GM12878 (cell line): ENCODE data around the gene CCDC187. TPM values are rescaled to one million over a fixed set of nuclear protein-coding genes. Genes with fewer than 3 reads are reported as not detected.

Experiments used
- ATAC-seq: fragments of 200-7000 bp; cut with Tn5 transposase; 3 replicates; pipeline ENCODE4 v1.9.1; 2020; ENCODE audit warnings: mild to moderate bottlenecking, moderate library complexity
- BruUV-seq: library from RNA; stranded (reverse); fragments of 400-500 nt; replicated peaks from 2 replicates; lab custom pipeline; 2021; lab: Mats Ljungman, UMichigan
- CTCF ChIA-PET: fragments of 300-600 bp; sonication (Branson Sonifier 250); formaldehyde crosslinking; extraction: SDS; loops from one replicate; lab custom pipeline; 2021; ENCODE audit warnings: inconsistent platforms; lab: Yijun Ruan, JAX
- POLR2A ChIA-PET: fragments of 350-600 bp; formaldehyde crosslinking; extraction: SDS; loops from one replicate; lab custom pipeline; 2021; ENCODE audit warnings: inconsistent platforms; lab: Charles Lee
- RAD21 ChIA-PET: fragments of 300-600 bp; sonication (Branson Sonifier 250); formaldehyde crosslinking; loops from one replicate; lab custom pipeline; 2023; ENCODE audit warnings: antibody characterized with exemption; ENCODE audit not compliant: unreplicated experiment; lab: Charles Lee
- SMC1A ChIA-PET: fragments of 300-600 bp; sonication (Branson Sonifier 250); formaldehyde crosslinking; loops from one replicate; lab custom pipeline; 2023; ENCODE audit not compliant: unreplicated experiment, uncharacterized antibody; lab: Charles Lee
- DNase-seq: peaks from one replicate; pipeline ENCODE4 v3.0.0-alpha.2; 2011; ENCODE audit warnings: low read depth, low spot score
- FAIRE-seq: peaks from 3 replicates; lab custom pipeline; 2011; peaks lifted over from hg19 to GRCh38; lab: Jason Lieb, UNC
- H2AFZ ChIP-seq: 2 replicates; pipeline ENCODE4 v1.6.0; 2011; ENCODE audit warnings: low read depth, low read length, control low read depth; ENCODE audit not compliant: control insufficient read depth
- H3K27ac ChIP-seq: 2 replicates; pipeline ENCODE4 v1.5.1; 2011; ENCODE audit warnings: control low read depth; ENCODE audit not compliant: control insufficient read depth, insufficient read depth
- H3K27me3 ChIP-seq, 2 experiments: replicated peaks in 1 of 2; 2 replicates each; pipeline versions ENCODE4 v1.6.0 to v1.6.1; 2011; ENCODE audit warnings: low read length in 1 of 2; ENCODE audit not compliant: control insufficient read depth in 2 of 2, insufficient read depth in 2 of 2
- H3K36me3 ChIP-seq, 2 experiments: 2 replicates each; pipeline ENCODE4 v1.5.1; 2011; ENCODE audit warnings: low read length in 1 of 2; ENCODE audit not compliant: control insufficient read depth in 2 of 2, insufficient read depth in 2 of 2
- H3K4me1 ChIP-seq: 2 replicates; pipeline ENCODE4 v1.6.1; 2011; ENCODE audit warnings: mild to moderate bottlenecking, low read length, moderate library complexity, mixed read lengths; ENCODE audit not compliant: control insufficient read depth, insufficient read depth
- H3K4me2 ChIP-seq: 2 replicates; pipeline ENCODE4 v1.6.0; 2011; ENCODE audit warnings: control low read depth; ENCODE audit not compliant: control insufficient read depth, insufficient read depth
- H3K4me3 ChIP-seq: fragments of 200-600 bp; sonication (generic); 2 replicates; pipeline ENCODE4 v1.5.1; 2016
- H3K79me2 ChIP-seq: 2 replicates; pipeline ENCODE4 v1.6.0; 2011; ENCODE audit warnings: low read length; ENCODE audit not compliant: control insufficient read depth, insufficient read depth
- H3K9ac ChIP-seq: 2 replicates; pipeline ENCODE4 v1.8.0; 2011; ENCODE audit warnings: low read length, control low read depth, mixed read lengths; ENCODE audit not compliant: control insufficient read depth, insufficient read depth
- H3K9me3 ChIP-seq: replicated peaks from 3 replicates; pipeline ENCODE4 v1.5.1; 2011; ENCODE audit warnings: mild to moderate bottlenecking, low read length; ENCODE audit not compliant: control insufficient read depth, insufficient read depth
- H4K20me1 ChIP-seq: 2 replicates; pipeline ENCODE4 v1.6.0; 2011; ENCODE audit not compliant: control insufficient read depth, insufficient read depth
- CBX3 ChIP-seq: fragments of 200-600 bp; sonication (generic); IDR thresholded peaks from 2 replicates; pipeline ENCODE4 v1.6.1; 2016; ENCODE audit warnings: low read depth, borderline replicate concordance
- CHD1 ChIP-seq: IDR thresholded peaks from 2 replicates; pipeline ENCODE4 v1.6.1; 2012; ENCODE audit warnings: low read depth, low read length, improper control_type of control experiment
- GABPA ChIP-seq: IDR thresholded peaks from 2 replicates; pipeline ENCODE4 v1.6.1; 2014; ENCODE audit warnings: antibody characterized with exemption, low read depth, mild to moderate bottlenecking, inconsistent platforms
- MYC ChIP-seq: IDR thresholded peaks from 2 replicates; pipeline ENCODE4 v1.6.1; 2011; ENCODE audit warnings: mild to moderate bottlenecking, low read length, moderate library complexity, inconsistent platforms; ENCODE audit not compliant: insufficient read depth, insufficient replicate concordance, insufficient read length, severe bottlenecking
- NFIC ChIP-seq: IDR thresholded peaks from 2 replicates; pipeline ENCODE4 v1.6.1; 2012; ENCODE audit warnings: low read depth, mild to moderate bottlenecking, inconsistent platforms, low read length, moderate library complexity
- NFYB ChIP-seq: IDR thresholded peaks from 2 replicates; pipeline ENCODE4 v1.6.1; 2011; ENCODE audit warnings: low read depth, mild to moderate bottlenecking, low read length, improper control_type of control experiment, moderate library complexity; ENCODE audit not compliant: insufficient read depth
- POLR2AphosphoS2 ChIP-seq: IDR thresholded peaks from 2 replicates; pipeline ENCODE4 v1.6.1; 2011; ENCODE audit warnings: low read depth, mild to moderate bottlenecking, low read length, improper control_type of control experiment, moderate library complexity
- RAD21 ChIP-seq: IDR thresholded peaks from 2 replicates; pipeline ENCODE4 v1.6.1; 2011; ENCODE audit warnings: mild to moderate bottlenecking, low read depth, low read length, moderate library complexity; ENCODE audit not compliant: insufficient read depth
- RELB ChIP-seq: fragments of 450-650 bp; IDR thresholded peaks from 2 replicates; pipeline ENCODE4 v1.6.1; 2017; ENCODE audit warnings: low read depth, mild to moderate bottlenecking, moderate library complexity
- SP1 ChIP-seq: IDR thresholded peaks from one replicate; pipeline ENCODE4 v1.6.1; 2011; ENCODE audit warnings: low read depth, low read length
- WRNIP1 ChIP-seq: IDR thresholded peaks from 2 replicates; pipeline ENCODE4 v1.6.1; 2011; ENCODE audit warnings: low read depth, low read length, improper control_type of control experiment, borderline replicate concordance
- ZSCAN29 ChIP-seq: fragments of 450-650 bp; IDR thresholded peaks from 2 replicates; pipeline ENCODE4 v1.6.1; 2017; ENCODE audit warnings: mild to moderate bottlenecking, moderate library complexity
- WGBS: methylation state at CpG from one replicate; pipeline ENCODE4 v1.1.6; 2016; ENCODE audit warnings: low lambda C conversion rate; ENCODE audit not compliant: insufficient replicate concordance, insufficient coverage; ENCODE audit errors: missing lambda C conversion rate; 5-methylcytosine and 5-hydroxymethylcytosine counted together
- in situ Hi-C: fragments of 300-500 bp; cut with MboI; formaldehyde crosslinking; loops from 9 replicates; pipeline ENCODE4 v1.14.3; 2018; ENCODE audit warnings: mixed read lengths
- intact Hi-C: fragments of 100-400 bp; cut with micrococcal nuclease; formaldehyde crosslinking; loops from one replicate; pipeline ENCODE4 v1.14.2; 2022; ENCODE audit not compliant: unreplicated experiment
- polyA plus RNA-seq, 11 experiments: library from polyadenylated mRNA; depleted of rRNA in 4 of 11; unstranded in 6 of 11; stranded (reverse) in 5 of 11; fragments of >200 nt; fragmentation: Nextera tagmentation in 4 of 11; fragmentation: Illumina TruSeq in 1 of 11; extraction: Ambion mirVana in 4 of 11; extraction: Trizol in 1 of 11; gene quantifications; 1 replicate in 1 of 11; 2 replicates in 10 of 11; pipeline versions ENCODE4 v1.2.1 to v1.2.3, GENCODE V29; 2011 to 2016; ENCODE audit warnings: inconsistent platforms in 2 of 11, missing spikeins in 2 of 11, low read depth in 1 of 11
- total RNA-seq, 4 experiments: library from RNA; depleted of rRNA in 3 of 4; stranded (reverse); fragments of >200 nt in 3 of 4; fragmentation: Illumina TruSeq in 1 of 4; extraction: Trizol in 1 of 4; gene quantifications; 2 replicates each; pipeline versions ENCODE4 v1.2.1 to v1.2.3, GENCODE V29; 2013 to 2021
- TF ChIP-seq, protein P1 (sequence below), 3 experiments: IDR thresholded peaks in 2 of 3; conservative IDR thresholded peaks in 1 of 3; 2 replicates each; pipeline ENCODE4 v1.5.1; 2011; ENCODE audit warnings: low read depth in 3 of 3, low read length in 3 of 3, mild to moderate bottlenecking in 3 of 3, control low read depth in 2 of 3, moderate library complexity in 2 of 3, inconsistent platforms in 1 of 3, mixed read lengths in 1 of 3; ENCODE audit not compliant: control insufficient read depth in 2 of 3, insufficient read depth in 1 of 3; ENCODE audit errors: extremely low read depth in 1 of 3
- TF ChIP-seq, protein P2 (sequence below): IDR thresholded peaks from 2 replicates; pipeline ENCODE4 v1.6.1; 2011; ENCODE audit warnings: low read depth, low read length, improper control_type of control experiment, borderline replicate concordance
- TF ChIP-seq, protein P3 (sequence below): fragments of 450-650 bp; IDR thresholded peaks from 2 replicates; pipeline ENCODE4 v1.6.1; 2017; ENCODE audit warnings: mild to moderate bottlenecking

Gene CCDC187
- total and polyA plus RNA-seq, 10 of the 15 experiments (the other 5 are each of a cell fraction or from before 2014, with no cell fraction given): 0.04 to 0.23 (median 0.04) TPM; not detected in 7

- no peaks in the 10 kb centered on the region for H3K36me3 ChIP-seq
- H2AFZ ChIP-seq: no peak overlapping the region
- H3K4me2 ChIP-seq: no peak overlapping the region
- FAIRE-seq: no peak
- no peaks in the 10 kb centered on the region for H3K9me3 ChIP-seq
- H4K20me1 ChIP-seq: no peaks in the 10 kb centered on the region
- ChIA-PET RAD21 (interaction anchor here (1.4 kb wide), 1 partner anchor 139 kb away, joined by 3 read pairs; no protein-coding TSS in a partner anchor), SMC1A (no interaction called here), CTCF (no interaction called here), POLR2A (no interaction called here)
- no peaks in the 10 kb centered on the region for H3K79me2 ChIP-seq
- in situ Hi-C loops: no loop called here
- no peak for ATAC-seq
- DNase-seq: no peak
- 38% methylated on average over 10 of the region's 10 CpGs for WGBS
- intact Hi-C loops: no loop called here
- no peak overlapping the region for H3K27ac ChIP-seq
- no peaks in the 10 kb centered on the region for H3K4me1 ChIP-seq
- H3K27me3 ChIP-seq: no peaks in the 10 kb centered on the region; a peak in 1 of 4 replicates
- no peak overlapping the region for H3K4me3 ChIP-seq
- no peak overlapping the region for H3K9ac ChIP-seq
- BruUV-seq: no TSS peak
- no peak for TF ChIP-seq CBX3
- no peak for TF ChIP-seq WRNIP1
- TF ChIP-seq, protein P1, sequence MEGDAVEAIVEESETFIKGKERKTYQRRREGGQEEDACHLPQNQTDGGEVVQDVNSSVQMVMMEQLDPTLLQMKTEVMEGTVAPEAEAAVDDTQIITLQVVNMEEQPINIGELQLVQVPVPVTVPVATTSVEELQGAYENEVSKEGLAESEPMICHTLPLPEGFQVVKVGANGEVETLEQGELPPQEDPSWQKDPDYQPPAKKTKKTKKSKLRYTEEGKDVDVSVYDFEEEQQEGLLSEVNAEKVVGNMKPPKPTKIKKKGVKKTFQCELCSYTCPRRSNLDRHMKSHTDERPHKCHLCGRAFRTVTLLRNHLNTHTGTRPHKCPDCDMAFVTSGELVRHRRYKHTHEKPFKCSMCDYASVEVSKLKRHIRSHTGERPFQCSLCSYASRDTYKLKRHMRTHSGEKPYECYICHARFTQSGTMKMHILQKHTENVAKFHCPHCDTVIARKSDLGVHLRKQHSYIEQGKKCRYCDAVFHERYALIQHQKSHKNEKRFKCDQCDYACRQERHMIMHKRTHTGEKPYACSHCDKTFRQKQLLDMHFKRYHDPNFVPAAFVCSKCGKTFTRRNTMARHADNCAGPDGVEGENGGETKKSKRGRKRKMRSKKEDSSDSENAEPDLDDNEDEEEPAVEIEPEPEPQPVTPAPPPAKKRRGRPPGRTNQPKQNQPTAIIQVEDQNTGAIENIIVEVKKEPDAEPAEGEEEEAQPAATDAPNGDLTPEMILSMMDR (IDR thresholded peaks at IDR 0.05 in 2 of 3, conservative IDR thresholded peaks at IDR 0.05 in 1 of 3; ENCODE audit: control insufficient read depth in 2 of 3, extremely low read depth in 1 of 3, insufficient read depth in 1 of 3, low read depth in 3 of 3, low read length in 3 of 3): no peak
- TF ChIP-seq, protein P2, sequence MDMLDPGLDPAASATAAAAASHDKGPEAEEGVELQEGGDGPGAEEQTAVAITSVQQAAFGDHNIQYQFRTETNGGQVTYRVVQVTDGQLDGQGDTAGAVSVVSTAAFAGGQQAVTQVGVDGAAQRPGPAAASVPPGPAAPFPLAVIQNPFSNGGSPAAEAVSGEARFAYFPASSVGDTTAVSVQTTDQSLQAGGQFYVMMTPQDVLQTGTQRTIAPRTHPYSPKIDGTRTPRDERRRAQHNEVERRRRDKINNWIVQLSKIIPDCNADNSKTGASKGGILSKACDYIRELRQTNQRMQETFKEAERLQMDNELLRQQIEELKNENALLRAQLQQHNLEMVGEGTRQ: no peak
- TF ChIP-seq SP1: no peak
- no peak for TF ChIP-seq RELB
- TF ChIP-seq GABPA: no peak
- no peak for TF ChIP-seq NFIC
- no peak for TF ChIP-seq RAD21
- no peak for TF ChIP-seq POLR2AphosphoS2
- no peak for TF ChIP-seq MYC
- TF ChIP-seq, protein P3, sequence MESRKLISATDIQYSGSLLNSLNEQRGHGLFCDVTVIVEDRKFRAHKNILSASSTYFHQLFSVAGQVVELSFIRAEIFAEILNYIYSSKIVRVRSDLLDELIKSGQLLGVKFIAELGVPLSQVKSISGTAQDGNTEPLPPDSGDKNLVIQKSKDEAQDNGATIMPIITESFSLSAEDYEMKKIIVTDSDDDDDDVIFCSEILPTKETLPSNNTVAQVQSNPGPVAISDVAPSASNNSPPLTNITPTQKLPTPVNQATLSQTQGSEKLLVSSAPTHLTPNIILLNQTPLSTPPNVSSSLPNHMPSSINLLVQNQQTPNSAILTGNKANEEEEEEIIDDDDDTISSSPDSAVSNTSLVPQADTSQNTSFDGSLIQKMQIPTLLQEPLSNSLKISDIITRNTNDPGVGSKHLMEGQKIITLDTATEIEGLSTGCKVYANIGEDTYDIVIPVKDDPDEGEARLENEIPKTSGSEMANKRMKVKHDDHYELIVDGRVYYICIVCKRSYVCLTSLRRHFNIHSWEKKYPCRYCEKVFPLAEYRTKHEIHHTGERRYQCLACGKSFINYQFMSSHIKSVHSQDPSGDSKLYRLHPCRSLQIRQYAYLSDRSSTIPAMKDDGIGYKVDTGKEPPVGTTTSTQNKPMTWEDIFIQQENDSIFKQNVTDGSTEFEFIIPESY: no peak
- TF ChIP-seq ZSCAN29: no peak
- no peak for TF ChIP-seq NFYB
- TF ChIP-seq CHD1: no peak
These were observed 42.2 kb upstream of the CCDC187 start for GRCh38 chr9:136346157-136346481.
